PC-3 (cell line): Measurements from ENCODE around the gene C1orf210.

ENCODE experiments used
- EZH2phosphoT487 ChIP-seq: fragments of 300-600 bp; sonication (generic); IDR thresholded peaks from 2 replicates; pipeline ENCODE4 v1.6.1; 2018; ENCODE audit warnings: mild to moderate bottlenecking, antibody characterized with exemption, low read length, borderline replicate concordance
- TF ChIP-seq, protein P1 (sequence below): fragments of 300-600 bp; sonication (generic); conservative IDR thresholded peaks from 2 replicates; pipeline ENCODE4 v1.5.1; 2017; ENCODE audit warnings: antibody characterized with exemption, low read depth, mild to moderate bottlenecking, low read length

DNA sequence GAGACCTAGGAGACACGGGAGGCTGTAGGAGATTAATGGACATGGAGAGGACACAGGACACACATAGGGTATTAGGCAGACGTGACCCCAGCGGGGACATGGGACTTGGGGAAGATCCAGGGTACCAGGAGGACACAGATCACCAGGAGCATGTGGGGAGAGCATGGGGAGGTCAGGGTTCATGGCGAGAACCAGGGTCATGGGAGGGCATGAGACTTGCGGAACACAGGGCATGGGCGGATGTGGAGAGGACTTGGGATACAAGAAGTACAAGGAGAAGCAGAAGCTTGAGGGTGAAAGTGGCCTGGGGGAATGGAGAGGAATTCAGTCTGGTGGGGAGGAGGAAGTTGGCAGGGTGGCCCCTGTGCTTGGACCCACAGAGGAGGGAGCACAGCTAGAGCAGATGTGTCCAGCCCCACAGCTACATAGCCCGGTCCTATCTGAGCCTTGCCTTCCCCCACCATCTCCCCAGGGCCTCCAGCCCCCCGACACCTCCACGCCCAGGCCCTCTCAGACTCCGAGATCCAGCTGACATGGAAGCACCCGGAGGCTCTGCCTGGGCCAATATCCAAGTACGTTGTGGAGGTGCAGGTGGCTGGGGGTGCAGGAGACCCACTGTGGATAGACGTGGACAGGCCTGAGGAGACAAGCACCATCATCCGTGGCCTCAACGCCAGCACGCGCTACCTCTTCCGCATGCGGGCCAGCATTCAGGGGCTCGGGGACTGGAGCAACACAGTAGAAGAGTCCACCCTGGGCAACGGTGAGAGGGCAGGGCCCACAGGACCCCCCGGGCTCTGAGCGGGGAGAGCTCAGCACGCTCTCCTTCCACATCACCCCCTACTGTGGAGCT lies 27.5 kb upstream of the C1orf210 start:
- TF ChIP-seq, protein P1, sequence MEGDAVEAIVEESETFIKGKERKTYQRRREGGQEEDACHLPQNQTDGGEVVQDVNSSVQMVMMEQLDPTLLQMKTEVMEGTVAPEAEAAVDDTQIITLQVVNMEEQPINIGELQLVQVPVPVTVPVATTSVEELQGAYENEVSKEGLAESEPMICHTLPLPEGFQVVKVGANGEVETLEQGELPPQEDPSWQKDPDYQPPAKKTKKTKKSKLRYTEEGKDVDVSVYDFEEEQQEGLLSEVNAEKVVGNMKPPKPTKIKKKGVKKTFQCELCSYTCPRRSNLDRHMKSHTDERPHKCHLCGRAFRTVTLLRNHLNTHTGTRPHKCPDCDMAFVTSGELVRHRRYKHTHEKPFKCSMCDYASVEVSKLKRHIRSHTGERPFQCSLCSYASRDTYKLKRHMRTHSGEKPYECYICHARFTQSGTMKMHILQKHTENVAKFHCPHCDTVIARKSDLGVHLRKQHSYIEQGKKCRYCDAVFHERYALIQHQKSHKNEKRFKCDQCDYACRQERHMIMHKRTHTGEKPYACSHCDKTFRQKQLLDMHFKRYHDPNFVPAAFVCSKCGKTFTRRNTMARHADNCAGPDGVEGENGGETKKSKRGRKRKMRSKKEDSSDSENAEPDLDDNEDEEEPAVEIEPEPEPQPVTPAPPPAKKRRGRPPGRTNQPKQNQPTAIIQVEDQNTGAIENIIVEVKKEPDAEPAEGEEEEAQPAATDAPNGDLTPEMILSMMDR: no peak
- no peak for TF ChIP-seq EZH2phosphoT487
